Stimulated activated CD4-positive, alpha-beta T cell treated with anti-CD3 and anti-CD28 coated beads, Interleukin-12 subunit alpha, Interleukin-12 subunit beta, amount 100 ng/mL, for 4 hours (primary cell): ENCODE data around the gene EXOC4.

Experiments used
- DNase-seq: peaks from one replicate; pipeline ENCODE4 v3.0.0-alpha.2; 2020

Gene EXOC4

DNA sequence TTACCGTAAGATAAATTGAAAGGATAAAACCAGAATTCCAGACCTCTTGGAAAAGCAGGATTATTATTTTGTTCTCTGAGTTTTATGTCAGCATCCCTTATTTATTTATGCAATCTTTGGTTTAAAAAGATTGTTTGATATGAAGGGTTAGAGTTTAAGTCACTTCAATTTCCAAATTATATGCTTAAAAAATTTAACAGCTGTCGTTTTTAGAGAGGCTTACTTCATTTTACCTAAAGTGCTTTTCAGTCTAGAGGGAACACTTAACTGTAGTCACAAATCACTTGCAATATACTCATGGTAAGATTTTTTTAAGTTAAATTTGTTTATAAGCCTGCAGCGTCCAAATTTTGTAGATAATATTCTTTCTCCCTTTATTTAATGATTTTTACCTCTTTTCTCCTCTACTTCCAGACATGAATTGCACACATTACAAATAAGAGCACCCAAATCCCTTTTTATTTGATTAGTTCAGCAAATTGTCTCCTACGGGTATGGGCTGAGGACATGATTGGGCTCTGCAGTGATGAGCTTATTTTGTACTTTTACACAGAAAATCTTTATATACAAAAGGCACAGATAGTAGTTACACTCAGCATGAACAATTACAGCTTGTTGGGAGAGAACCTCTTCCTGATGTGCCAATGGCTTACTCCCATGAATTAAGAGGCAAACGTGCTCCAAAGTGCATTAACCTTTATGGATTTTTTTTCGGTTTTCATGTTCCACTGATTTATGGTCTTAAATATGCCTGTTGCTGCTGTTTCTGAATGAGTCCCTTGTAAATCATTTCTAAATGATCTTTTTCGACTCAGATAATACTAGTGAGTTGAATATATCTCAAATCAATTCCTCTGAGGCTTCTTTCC, 555.0 kb downstream of the EXOC4 start:
- no peak for DNase-seq

- no peak for DNase-seq
These were observed 555.6 kb downstream of the EXOC4 start for GRCh38 chr7:133808493-133808866.

DNA sequence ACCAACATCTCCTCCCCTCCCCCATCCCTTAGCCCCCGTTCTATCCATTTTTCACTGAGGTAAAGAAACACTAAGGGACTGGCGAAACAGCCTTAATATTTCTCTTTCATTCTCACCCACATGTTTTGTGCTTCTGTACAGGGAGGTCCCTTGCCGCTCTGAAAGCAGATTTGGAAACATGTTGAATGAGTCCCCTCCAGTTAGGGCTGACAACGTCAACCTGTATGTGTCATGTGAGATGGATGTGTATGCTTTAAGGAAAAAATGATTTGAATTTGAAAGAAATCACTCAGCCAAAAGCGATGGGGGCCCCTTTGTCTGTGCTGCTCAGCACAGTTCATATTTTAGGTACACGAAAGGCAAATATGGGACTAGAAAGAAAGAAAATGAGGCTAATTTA, 560.0 kb downstream of the EXOC4 start:
- no peak for DNase-seq

DNA sequence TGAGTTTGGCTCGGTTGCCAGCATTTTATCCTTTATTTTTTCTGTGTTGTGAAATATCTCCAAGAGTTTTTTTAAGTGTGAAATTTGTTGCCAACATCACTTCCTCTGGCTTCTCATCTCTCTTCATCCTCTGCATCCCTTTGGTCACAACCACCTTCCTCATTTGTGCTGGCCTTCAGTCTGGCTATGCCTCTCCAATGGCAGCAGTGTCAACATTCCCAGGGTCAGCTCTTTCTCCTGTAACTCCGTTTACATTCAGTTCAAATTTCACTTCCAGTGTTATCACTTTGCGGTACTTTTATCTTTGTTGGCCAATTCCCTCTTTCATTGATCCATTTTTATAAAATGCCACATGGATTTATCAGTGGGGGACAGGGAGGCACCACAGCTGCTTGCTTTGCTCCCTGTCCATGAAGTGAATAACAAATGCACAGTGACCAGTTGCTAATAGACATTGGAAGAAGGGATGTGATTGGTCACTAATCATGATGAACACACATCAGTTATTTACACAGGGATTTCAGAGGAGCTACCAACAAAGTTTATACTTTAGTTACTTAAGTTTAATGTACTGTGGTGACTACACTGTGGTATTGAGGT, 562.8 kb downstream of the EXOC4 start:
- DNase-seq, result no peak

DNA sequence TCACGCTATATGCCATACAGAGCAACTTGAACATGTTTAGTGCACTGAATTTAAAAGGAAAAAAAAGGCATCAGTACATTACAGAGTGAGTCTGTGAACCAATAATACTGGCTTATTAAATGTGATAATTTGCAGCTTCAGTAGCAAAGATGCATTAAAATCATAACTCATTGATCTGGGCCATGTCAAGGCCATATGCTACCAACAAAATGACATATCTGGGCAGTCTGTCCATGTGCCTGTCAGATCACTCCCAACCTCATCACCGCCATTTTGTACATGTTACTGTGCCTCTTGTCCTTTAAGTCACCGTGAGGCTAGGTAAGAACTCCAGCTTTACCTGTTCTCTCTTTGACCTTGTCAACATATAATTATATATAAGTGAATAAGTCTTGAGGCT, 566.8 kb downstream of the EXOC4 start:
- no peak for DNase-seq

DNA sequence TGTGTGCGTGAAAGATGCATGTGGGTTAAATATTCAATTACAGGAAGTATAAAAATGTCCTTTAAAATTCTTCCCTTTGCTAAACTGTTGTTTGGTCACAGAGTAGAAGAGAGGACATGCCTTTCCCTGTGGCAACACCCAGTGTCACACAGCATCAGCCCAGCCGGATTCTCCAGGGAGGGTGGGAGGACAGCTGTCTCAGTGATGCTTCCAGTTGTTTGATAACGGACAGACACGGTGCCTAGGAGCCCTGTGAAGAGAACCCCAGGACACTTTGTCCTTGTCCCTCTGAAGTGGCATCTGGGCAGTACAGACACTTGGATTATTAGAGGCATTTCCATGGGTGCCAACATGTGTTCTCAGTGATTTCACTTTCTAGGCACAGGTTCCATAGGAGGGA, 567.7 kb downstream of the EXOC4 start:
- no peak for DNase-seq

DNA sequence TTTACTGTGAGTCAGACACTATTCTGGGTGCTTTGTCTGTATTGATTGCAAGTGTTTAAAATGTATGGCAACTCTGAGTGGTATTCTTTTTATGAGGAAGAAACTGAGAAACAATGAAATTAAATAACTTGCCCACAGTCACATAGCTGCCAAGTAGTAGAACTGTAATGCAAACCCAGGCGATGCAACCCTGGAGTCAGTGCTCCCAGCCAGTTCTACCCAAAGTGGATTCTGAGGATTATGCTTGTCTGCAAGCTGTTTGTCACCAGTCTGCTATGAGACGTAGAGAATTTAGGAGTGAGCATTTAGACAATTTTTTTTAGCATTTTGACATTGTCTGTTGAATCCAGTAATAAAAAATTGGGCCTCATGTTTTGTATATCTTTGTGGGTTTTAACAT, 568.3 kb downstream of the EXOC4 start:
- DNase-seq, result no peak

DNA sequence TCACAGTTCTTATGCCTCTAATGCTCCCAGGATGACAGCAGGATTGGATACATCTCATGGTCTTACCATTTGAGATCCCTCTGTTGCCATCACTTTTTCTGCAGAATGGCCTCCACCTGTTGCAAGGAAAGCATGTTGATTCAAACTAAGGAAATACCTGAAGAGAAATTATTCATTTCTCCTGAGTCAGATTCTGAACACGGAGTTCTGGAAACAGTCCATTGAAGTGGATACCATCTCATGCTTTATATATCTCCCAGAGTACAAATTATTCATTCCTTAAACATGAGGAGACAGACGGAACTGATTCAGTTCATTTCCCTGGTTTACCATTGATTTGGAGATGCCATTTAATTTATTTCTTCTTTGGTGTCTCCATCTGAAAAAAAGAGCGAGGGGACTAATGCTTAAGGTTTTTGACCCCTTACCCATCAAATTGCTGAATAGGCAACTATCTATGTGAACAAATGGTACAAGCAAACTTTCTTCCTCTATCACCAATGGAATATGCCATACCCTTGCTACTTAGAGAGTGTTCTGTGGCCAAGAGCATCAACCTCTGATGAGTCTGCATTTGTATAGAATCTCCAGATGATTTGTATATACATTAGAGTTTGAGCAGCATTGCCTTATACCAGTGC, 569.2 kb downstream of the EXOC4 start:
- no peak for DNase-seq

- DNase-seq, result no peak
These were observed 570.1 kb downstream of the EXOC4 start for GRCh38 chr7:133822868-133823552.

DNA sequence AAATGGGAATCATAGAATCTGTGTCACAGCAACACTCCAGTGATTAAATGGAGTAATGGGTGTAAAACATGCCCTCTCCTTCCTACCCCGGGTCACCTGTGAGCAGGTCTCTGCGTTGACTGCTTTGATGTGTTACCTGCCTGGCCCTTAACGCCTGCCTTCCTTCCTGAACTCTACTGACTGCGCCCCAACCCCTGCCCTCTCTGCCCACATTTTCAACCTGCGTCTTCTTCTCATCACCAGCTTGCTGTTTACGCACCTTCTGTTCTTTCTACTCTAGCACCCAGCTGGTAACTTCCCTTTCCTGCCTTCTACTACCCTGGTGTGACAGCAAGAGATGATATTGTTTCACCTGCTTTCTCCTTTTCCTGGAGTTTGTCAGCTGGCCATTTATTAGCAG, 571.3 kb downstream of the EXOC4 start:
- DNase-seq, result no peak

GRCh38 chr7:133827707-133828623, 575.1 kb downstream of the EXOC4 start:
- no peak for DNase-seq

- DNase-seq, result no peak
These were observed 576.0 kb downstream of the EXOC4 start for GRCh38 chr7:133828906-133829305.

GRCh38 chr7:133829336-133829897, 576.5 kb downstream of the EXOC4 start:
- no peak for DNase-seq

DNA sequence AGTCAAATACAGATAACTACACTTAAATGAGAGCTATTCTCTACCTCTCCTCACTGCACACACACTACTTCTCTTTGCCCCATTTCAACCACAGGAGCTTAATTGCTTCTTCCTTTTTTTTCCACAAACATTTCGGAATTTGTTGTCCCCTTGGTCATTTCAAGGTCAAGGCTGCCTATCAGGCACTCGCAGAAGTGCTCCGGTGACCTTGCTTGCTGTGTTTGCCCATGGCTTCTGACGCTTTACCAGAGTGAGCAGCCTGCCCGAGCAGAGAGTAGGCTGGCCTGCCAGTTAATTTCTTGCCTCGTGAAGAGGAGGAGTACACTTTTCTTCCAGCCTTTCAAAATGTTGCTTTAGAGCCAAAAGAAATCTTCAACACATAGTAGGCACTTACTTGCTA, 577.2 kb downstream of the EXOC4 start:
- no peak for DNase-seq

- no peak for DNase-seq
These were observed 583.8 kb downstream of the EXOC4 start for GRCh38 chr7:133836666-133837065.

DNA sequence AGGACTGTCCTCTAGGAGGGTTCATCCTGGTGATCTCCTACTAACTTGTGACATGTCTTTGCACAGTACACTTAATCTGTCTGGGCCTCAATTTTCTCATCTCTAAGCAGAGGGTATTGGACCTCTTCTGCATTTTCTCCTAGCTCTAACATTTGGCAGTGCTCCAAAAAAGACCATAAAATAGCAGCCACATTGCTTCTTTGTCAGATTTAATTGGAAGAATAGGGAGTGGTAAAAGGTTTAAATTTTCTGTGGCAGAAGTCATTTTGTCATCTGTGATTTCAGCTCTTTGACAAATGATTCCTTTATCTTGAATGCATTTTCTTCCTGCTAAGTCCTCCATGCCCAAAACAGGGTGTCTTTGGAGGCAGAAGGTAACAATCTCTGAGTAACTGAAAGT, 584.3 kb downstream of the EXOC4 start:
- DNase-seq, result no peak

- no peak for DNase-seq
These were observed 586.2 kb downstream of the EXOC4 start for GRCh38 chr7:133839121-133839520.

DNA sequence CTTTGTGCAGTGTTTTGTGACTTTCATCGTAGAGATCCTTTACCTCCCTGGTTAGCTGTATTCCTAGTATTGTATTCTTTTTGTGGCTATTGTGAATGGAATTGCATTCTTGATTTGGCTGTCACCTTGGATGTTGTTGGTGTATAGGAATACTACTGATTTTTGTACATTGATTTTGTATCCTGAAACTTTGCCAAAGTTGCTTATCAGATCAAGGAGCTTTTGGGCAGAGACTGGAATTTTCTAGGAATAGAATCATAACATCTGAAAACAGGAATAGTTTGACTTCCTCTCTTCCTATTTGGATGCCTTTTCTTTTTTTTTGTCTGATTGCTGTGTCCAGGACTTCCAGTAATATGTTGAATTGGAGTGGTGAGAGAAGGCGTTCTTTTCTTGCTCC, 590.5 kb downstream of the EXOC4 start:
- no peak for DNase-seq

DNA sequence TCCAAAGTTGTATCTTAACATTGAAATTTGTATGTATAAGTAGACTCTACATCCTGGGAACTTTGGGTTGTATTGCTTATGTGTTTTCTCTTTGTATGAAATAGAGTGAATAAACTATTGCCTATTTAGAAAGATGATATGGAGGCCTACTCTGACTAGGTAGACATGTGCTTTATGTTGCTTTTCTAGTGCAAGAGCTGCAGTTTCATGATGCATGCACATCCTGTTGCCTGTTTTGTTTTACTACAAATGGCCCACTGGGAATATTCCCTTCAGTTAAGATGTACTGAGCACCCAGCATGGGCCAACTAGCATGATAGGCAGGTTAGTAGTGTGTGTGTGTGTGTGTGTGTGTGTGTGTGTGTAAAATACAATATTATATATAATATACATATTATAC, 592.1 kb downstream of the EXOC4 start:
- DNase-seq, result no peak

DNA sequence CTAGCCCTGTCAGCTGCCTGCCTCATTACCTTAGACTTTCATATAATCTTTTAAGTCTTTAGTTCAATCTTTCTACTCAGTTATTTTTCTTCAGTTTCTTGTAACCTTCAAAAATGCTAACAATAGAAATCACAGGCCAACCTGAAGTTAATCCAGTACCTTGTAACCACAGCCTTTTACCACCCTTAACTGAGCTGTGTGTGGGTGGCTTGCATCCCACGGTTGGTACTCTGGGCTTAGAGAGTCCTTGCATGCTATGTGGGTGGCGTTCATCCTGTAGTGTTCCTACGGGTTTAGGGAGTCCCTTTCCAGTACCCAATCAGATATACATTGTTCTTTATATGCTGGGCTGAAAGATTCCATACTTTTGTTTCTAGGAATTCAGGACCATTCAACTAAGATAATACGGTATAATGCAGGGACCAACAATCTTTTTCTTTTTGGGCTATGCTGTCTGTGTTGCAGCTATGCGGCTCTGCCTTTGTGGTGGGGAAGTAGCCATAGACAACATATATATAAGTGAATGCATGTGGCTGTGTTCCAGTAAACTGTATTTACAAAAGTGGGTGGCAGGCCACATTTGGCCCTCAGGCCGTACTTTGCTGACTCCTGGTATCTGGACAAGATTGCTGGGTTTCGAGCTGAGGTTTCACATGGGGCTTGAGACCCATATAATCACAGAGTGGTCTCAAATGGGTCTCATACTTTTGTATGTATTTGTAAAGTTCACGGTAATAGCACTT, 593.5 kb downstream of the EXOC4 start:
- DNase-seq, result no peak

GRCh38 chr7:133850497-133851280, 597.8 kb downstream of the EXOC4 start:
- DNase-seq, result no peak
